Ovary (tissue), 9 donors: ENCODE data around the gene PDK4. TPM values are rescaled to one million over a fixed set of nuclear protein-coding genes. Genes with fewer than 3 reads are reported as not detected.

Experiments used
- DNase-seq, 5 donors: peaks; one replicate each; pipeline ENCODE4 v3.0.0-alpha.2; 2019 to 2020
- H3K27ac ChIP-seq, 2 donors: fragments of 200-600 bp; one replicate each; pipeline versions ENCODE4 v1.5.1 to v1.8.0; 2019 to 2022
- H3K27me3 ChIP-seq: fragments of 200-600 bp; one replicate; pipeline ENCODE4 v1.8.0; 2022
- H3K36me3 ChIP-seq: fragments of 200-600 bp; sonication (generic); one replicate; pipeline ENCODE4 v1.5.1; 2019
- H3K4me1 ChIP-seq: one replicate; pipeline ENCODE4 v1.8.1; 2013; ENCODE audit warnings: mild to moderate bottlenecking, moderate library complexity; ENCODE audit not compliant: insufficient read depth
- H3K4me3 ChIP-seq: fragments of 200-600 bp; sonication (generic); one replicate; pipeline ENCODE4 v1.5.1; 2017
- H3K9me3 ChIP-seq, 2 donors: fragments of 200-600 bp in 1 of 2; sonication (generic) in 1 of 2; one replicate each; pipeline versions ENCODE4 v1.5.1 to v1.8.1; 2013 to 2019; ENCODE audit warnings: mild to moderate bottlenecking in 1 of 2, moderate library complexity in 1 of 2
- EP300 ChIP-seq: sonication (generic); formaldehyde crosslinking; IDR thresholded peaks from one replicate; pipeline ENCODE4 v1.6.1; 2017; ENCODE audit warnings: antibody characterized with exemption
- POLR2A ChIP-seq: fragments of 450-650 bp; IDR thresholded peaks from one replicate; pipeline ENCODE4 v1.6.1; 2017; ENCODE audit warnings: antibody characterized with exemption, mild to moderate bottlenecking, moderate library complexity
- WGBS, 3 donors: extraction: QIAGEN DNeasy Blood & Tissue Kit in 1 of 3; methylation state at CpG; one replicate each; pipeline versions ENCODE4 v1.1.5 to v1.1.7; 2013 to 2017; 5-methylcytosine and 5-hydroxymethylcytosine counted together
- intact Hi-C, 4 donors: fragments of 100-400 bp; cut with DNase I; formaldehyde crosslinking; loops; one replicate each; pipeline versions ENCODE4 v1.11.0 to v1.15.1; 2022 to 2023
- polyA plus RNA-seq, 2 donors: library from polyadenylated mRNA; stranded (reverse); fragments of 200-250 nt in 1 of 2; fragments of 350-450 nt in 1 of 2; fragmentation: Illumina TruSeq in 1 of 2; extraction: RNeasy Lipid Tissue Mini Kit (QIAGEN cat#74804) in 1 of 2; gene quantifications; one replicate each; pipeline ENCODE4 v1.2.3, GENCODE V29; 2013 to 2014
- total RNA-seq, 7 donors: library from RNA; depleted of rRNA in 2 of 7; stranded (reverse); fragments of >200 nt in 2 of 7; fragmentation: NEBNext Ultra II Directional in 3 of 7; extraction: Animal tissue kit (Norgen Biotek cat#: 25700) in 3 of 7; gene quantifications; one replicate each; pipeline versions ENCODE4 v1.1.0 to v1.2.4, GENCODE V29; 2016 to 2023
- TF ChIP-seq, protein P1 (sequence below), 3 donors: fragments of 450-650 bp in 2 of 3; fragments of 200-600 bp in 1 of 3; IDR thresholded peaks; one replicate each; pipeline versions ENCODE4 v1.5.1 to v1.8.0; 2016 to 2022; ENCODE audit warnings: antibody characterized with exemption in 3 of 3, mild to moderate bottlenecking in 1 of 3
- donor health status: DM: no; HTN: no; CAD: no; lungs with moderate emphysema.
- donor health status: DM: no; HTN: no; CAD: no.
- donor health status: Bipolar disorder and iron deficiency.
- donor health status: DM: yes; HTN: yes; CAD: no.
- donor health status: DM: no; HTN: no; CAD: no.
- donor health status: DM: yes; HTN: yes; CAD: no.

PDK4 gene
- total and polyA plus RNA-seq, 9 donors: 45.9 to 718 (median 185) TPM

DNA sequence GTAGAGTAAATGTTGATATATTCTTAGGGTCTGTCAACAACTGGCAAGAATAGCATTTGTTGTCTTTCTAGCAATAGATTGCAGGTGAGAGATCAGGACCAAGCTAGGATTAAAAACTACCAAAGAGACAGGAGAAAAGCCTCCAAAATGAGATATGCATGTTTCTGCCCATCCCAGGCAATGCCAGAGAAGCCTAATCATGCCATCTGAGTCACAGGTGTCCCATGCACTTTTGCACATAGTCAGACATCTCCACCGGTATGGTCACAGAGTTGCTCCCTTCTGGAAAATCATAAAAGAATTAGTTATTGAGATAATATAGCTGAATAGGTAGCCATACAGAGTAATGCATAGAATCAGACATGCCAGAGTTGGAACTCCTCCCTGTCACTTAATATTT lies 50.6 kb downstream of the PDK4 start:
- Histone ChIP-seq H3K27ac (peak overlapping the region in 1 of 2 donors; percentile 72), H3K36me3 (no peaks in the 10 kb centered on the region), H3K4me3 (peak overlapping the region; percentile 29), H3K27me3 (no peaks in the 10 kb centered on the region), H3K9me3 (no peaks in the 10 kb centered on the region), H3K4me1 (peaks cover 11% of the 10 kb centered on the region)
- no peak for DNase-seq
- WGBS, 3 donors: 56 to 71% (median 69%) methylated on average over 1 of the region's 1 CpG
- no peak for TF ChIP-seq EP300
- TF ChIP-seq, protein P1, sequence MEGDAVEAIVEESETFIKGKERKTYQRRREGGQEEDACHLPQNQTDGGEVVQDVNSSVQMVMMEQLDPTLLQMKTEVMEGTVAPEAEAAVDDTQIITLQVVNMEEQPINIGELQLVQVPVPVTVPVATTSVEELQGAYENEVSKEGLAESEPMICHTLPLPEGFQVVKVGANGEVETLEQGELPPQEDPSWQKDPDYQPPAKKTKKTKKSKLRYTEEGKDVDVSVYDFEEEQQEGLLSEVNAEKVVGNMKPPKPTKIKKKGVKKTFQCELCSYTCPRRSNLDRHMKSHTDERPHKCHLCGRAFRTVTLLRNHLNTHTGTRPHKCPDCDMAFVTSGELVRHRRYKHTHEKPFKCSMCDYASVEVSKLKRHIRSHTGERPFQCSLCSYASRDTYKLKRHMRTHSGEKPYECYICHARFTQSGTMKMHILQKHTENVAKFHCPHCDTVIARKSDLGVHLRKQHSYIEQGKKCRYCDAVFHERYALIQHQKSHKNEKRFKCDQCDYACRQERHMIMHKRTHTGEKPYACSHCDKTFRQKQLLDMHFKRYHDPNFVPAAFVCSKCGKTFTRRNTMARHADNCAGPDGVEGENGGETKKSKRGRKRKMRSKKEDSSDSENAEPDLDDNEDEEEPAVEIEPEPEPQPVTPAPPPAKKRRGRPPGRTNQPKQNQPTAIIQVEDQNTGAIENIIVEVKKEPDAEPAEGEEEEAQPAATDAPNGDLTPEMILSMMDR (IDR thresholded peaks at IDR 0.05): no peak
- TF ChIP-seq POLR2A: no peak
- intact Hi-C loops: loop anchor here in 2 of 4 donors (5.0 kb wide), 2 partner anchors 52 to 137 kb away; partner anchors contain the start of gene PDK4 (in 2 of the 2)

- 0 to 2% (median 1%) methylated on average over 3 of the region's 3 CpGs for WGBS, 3 donors
- no peak for TF ChIP-seq EP300
- TF ChIP-seq, protein P1 (IDR thresholded peaks at IDR 0.05): peak; percentile 57 to 83 (median 81)
- Histone ChIP-seq H3K27me3 (no peaks in the 10 kb centered on the region), H3K27ac (peak overlapping the region in 1 of 2 donors; percentile 72), H3K4me3 (peak overlapping the region; percentile 29), H3K9me3 (no peaks in the 10 kb centered on the region), H3K4me1 (peaks cover 11% of the 10 kb centered on the region), H3K36me3 (no peaks in the 10 kb centered on the region)
- DNase-seq: peak in 4 of 5 donors; percentile 41 to 76 (median 46)
- intact Hi-C loops: loop anchor here in 2 of 4 donors (5.0 kb wide), 2 partner anchors 52 to 137 kb away; partner anchors contain the start of gene PDK4 (in 2 of the 2)
Observed at GRCh38 chr7:95545007-95545615, 51.2 kb downstream of the PDK4 start.

DNA sequence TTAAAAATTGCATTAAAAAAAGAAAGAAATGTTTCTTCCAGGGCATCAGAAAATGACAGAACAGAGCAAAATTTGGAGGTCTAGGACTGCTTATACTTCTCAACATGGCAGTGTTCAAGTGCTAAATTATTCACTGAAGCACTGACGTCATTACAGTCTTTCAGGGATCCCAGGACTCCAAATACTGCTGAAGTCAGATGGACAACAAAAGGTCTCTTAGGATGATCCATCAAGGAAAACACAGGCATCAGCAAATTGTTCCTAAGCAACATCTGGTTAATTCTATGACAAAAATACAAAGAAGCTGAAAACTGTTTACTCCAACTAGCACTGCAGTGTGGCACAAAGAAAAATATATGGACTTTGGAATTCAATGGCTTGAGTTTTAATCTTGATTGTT lies 52.1 kb downstream of the PDK4 start:
- H3K4me1 ChIP-seq: peaks cover 9% of the 10 kb centered on the region

DNA sequence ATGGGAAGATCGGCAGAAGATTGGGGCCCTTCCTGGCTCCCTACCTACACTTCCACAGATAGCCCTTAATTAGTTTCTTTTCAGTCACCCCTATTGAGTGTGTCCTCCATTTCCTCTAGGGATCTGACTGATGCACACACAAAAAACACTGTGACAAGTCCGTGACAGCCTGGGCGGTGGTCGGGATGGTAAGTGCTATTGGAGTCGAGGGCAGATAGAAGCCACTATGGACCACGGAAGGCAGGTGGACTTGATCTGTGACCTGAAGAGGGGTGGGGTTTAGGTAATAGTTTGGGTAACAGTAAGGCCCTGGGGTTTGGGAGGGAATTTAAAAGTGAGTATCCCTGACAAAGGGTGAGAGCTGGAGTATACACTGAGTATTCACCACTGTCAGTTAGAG lies 53.0 kb downstream of the PDK4 start:
- 93 to 98% (median 95%) methylated on average over 6 of the region's 6 CpGs for WGBS, 3 donors
- Histone ChIP-seq H3K27me3 (no peaks in the 10 kb centered on the region), H3K4me3 (no peak overlapping the region), H3K36me3 (no peaks in the 10 kb centered on the region), H3K9me3 (no peaks in the 10 kb centered on the region), H3K27ac (no peak overlapping the region), H3K4me1 (peaks cover 7% of the 10 kb centered on the region)
- DNase-seq: no peak
- intact Hi-C loops: loop anchor here in 2 of 4 donors (5.0 kb wide), 1 partner anchor 144 kb away; no protein-coding TSS in a partner anchor
- TF ChIP-seq, protein P1 (IDR thresholded peaks at IDR 0.05): no peak
- TF ChIP-seq EP300 (no peak), POLR2A (no peak)

More for the DNA sequence above, 52.1 kb downstream of the PDK4 start:
- WGBS, 3 donors: 59 to 76% (median 74%) methylated on average over 1 of the region's 1 CpG
- H3K4me3 ChIP-seq: no peak overlapping the region
- TF ChIP-seq EP300 (no peak), POLR2A (no peak)
- TF ChIP-seq, protein P1 (IDR thresholded peaks at IDR 0.05): no peak
- H3K36me3 ChIP-seq: no peaks in the 10 kb centered on the region
- H3K27ac ChIP-seq: no peak overlapping the region
- no peaks in the 10 kb centered on the region for H3K9me3 ChIP-seq
- DNase-seq: no peak
- H3K27me3 ChIP-seq: no peaks in the 10 kb centered on the region
- intact Hi-C loops: loop anchor here in 2 of 4 donors (5.0 kb wide), 1 partner anchor 143 kb away; no protein-coding TSS in a partner anchor
